Parathyroid adenoma (tissue), 2 donors: Measurements from ENCODE around the gene TMEM86A.
A peak's percentile ranks its signal among the peaks of the same experiment; 100 is the strongest.

Experiments used
- H2AFZ ChIP-seq: fragments of 300-600 bp; sonication (generic); one replicate; pipeline ENCODE4 v1.7.0; 2017; ENCODE audit warnings: antibody characterized with exemption, mild to moderate bottlenecking
- H3K27ac ChIP-seq: fragments of 300-600 bp; sonication (generic); one replicate; pipeline ENCODE4 v1.7.0; 2017
- H3K27me3 ChIP-seq: fragments of 300-600 bp; sonication (generic); one replicate; pipeline ENCODE4 v1.7.0; 2017; ENCODE audit warnings: low read length; ENCODE audit not compliant: control insufficient read depth, insufficient read depth
- H3K36me3 ChIP-seq: fragments of 300-600 bp; sonication (generic); one replicate; pipeline ENCODE4 v1.7.0; 2017; ENCODE audit warnings: low read length; ENCODE audit not compliant: control insufficient read depth, insufficient read depth
- H3K4me1 ChIP-seq: fragments of 300-600 bp; sonication (generic); one replicate; pipeline ENCODE4 v1.7.0; 2017; ENCODE audit warnings: control low read depth
- H3K4me2 ChIP-seq: fragments of 300-600 bp; sonication (generic); one replicate; pipeline ENCODE4 v1.7.0; 2017; ENCODE audit warnings: low read length
- H3K4me3 ChIP-seq: fragments of 300-600 bp; sonication (generic); one replicate; pipeline ENCODE4 v1.7.0; 2017; ENCODE audit warnings: low read depth, low read length
- H3K79me2 ChIP-seq: fragments of 300-600 bp; sonication (generic); one replicate; pipeline ENCODE4 v1.7.0; 2017; ENCODE audit warnings: control low read depth
- H3K9ac ChIP-seq: fragments of 300-600 bp; sonication (generic); one replicate; pipeline ENCODE4 v1.7.0; 2017; ENCODE audit warnings: mild to moderate bottlenecking
- H3K9me3 ChIP-seq: fragments of 300-600 bp; sonication (generic); one replicate; pipeline ENCODE4 v1.7.0; 2017; ENCODE audit warnings: low read length; ENCODE audit not compliant: control insufficient read depth
- CTCF ChIP-seq: fragments of 300-600 bp; sonication (generic); IDR thresholded peaks from one replicate; pipeline ENCODE4 v1.7.0; 2017; ENCODE audit warnings: antibody characterized with exemption, mild to moderate bottlenecking
- donor health status: primary hyperparathyroidism.

Gene TMEM86A

GRCh38 chr11:18699848-18700261 lies 1.3 kb downstream of the TMEM86A start:
- Histone ChIP-seq H3K9me3 (no peaks in the 10 kb centered on the region), H3K4me1 (peaks cover 4% of the 10 kb centered on the region), H3K79me2 (no peaks in the 10 kb centered on the region), H2AFZ (no peak overlapping the region), H3K27ac (no peak overlapping the region), H3K36me3 (no peaks in the 10 kb centered on the region), H3K27me3 (no peaks in the 10 kb centered on the region), H3K4me2 (peak overlapping the region; percentile 53), H3K4me3 (no peak overlapping the region), H3K9ac (no peak overlapping the region)
- no peak for TF ChIP-seq CTCF

GRCh38 chr11:18700375-18700774 lies 1.8 kb downstream of the TMEM86A start:
- H3K36me3 ChIP-seq = no peaks in the 10 kb centered on the region
- H3K9me3 ChIP-seq = no peaks in the 10 kb centered on the region
- no peak overlapping the region for H3K9ac ChIP-seq
- no peaks in the 10 kb centered on the region for H3K27me3 ChIP-seq
- no peaks in the 10 kb centered on the region for H3K79me2 ChIP-seq
- TF ChIP-seq CTCF = no peak
- no peak overlapping the region for H3K4me2 ChIP-seq
- no peak overlapping the region for H3K27ac ChIP-seq
- H2AFZ ChIP-seq = no peak overlapping the region
- H3K4me3 ChIP-seq = no peak overlapping the region
- peaks cover 6% of the 10 kb centered on the region for H3K4me1 ChIP-seq

- Histone ChIP-seq H3K27me3 (no peaks in the 10 kb centered on the region), H3K4me2 (no peak overlapping the region), H3K4me1 (peaks cover 9% of the 10 kb centered on the region), H3K4me3 (no peak overlapping the region), H2AFZ (no peak overlapping the region), H3K27ac (no peak overlapping the region), H3K9ac (no peak overlapping the region), H3K79me2 (no peaks in the 10 kb centered on the region), H3K9me3 (no peaks in the 10 kb centered on the region), H3K36me3 (no peaks in the 10 kb centered on the region)
- TF ChIP-seq CTCF = no peak
Observed at GRCh38 chr11:18700872-18701271, 2.3 kb downstream of the TMEM86A start.

GRCh38 chr11:18701614-18702216 lies 3.1 kb downstream of the TMEM86A start:
- Histone ChIP-seq H3K79me2 (no peaks in the 10 kb centered on the region), H3K9ac (no peak overlapping the region), H3K4me1 (peaks cover 10% of the 10 kb centered on the region), H3K27me3 (no peaks in the 10 kb centered on the region), H3K4me3 (no peak overlapping the region), H3K4me2 (no peak overlapping the region), H3K27ac (no peak overlapping the region), H2AFZ (no peak overlapping the region), H3K36me3 (no peaks in the 10 kb centered on the region), H3K9me3 (no peaks in the 10 kb centered on the region)
- no peak for TF ChIP-seq CTCF
